HG02885 (cell line): Measurements from ENCODE around the gene OSR1.
"Not testable (repeated sequence)": the region's sequence is repeated elsewhere in the genome, so short reads cannot be mapped to it uniquely, and the experiment has no call there.

Experiments used
- ATAC-seq: cut with Tn5 transposase; IDR thresholded peaks from one replicate; pipeline ENCODE4 v1.9.1; 2021; ENCODE audit warnings: mild to moderate bottlenecking; ENCODE audit not compliant: unreplicated experiment, poor library complexity

OSR1 gene

GRCh38 chr2:19337202-19337601, 21.2 kb downstream of the OSR1 start:
- no peak for ATAC-seq

- ATAC-seq = no peak
Observed at GRCh38 chr2:19336781-19337180, 21.6 kb downstream of the OSR1 start.

- ATAC-seq = no peak
Observed at GRCh38 chr2:19332503-19332902, 25.9 kb downstream of the OSR1 start.

DNA sequence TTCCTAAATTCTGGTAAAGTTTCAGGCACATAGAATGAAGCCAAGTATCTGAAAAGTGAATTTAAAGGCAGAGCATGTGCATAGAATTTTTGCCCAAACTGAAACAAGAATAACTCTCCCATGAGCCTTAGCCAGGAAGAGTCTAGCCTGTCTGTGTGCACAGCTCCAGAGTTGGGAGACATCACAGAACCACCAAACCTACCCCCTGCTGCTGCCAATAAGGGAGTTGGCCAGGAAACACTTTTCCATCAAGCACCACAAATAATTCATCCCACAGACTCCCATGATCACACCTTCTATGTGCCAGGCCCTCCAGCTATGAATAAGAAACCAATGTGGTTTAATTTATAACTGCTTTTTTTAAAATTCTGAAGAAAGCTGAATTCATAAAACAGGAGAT, 27.0 kb downstream of the OSR1 start:
- no peak for ATAC-seq

DNA sequence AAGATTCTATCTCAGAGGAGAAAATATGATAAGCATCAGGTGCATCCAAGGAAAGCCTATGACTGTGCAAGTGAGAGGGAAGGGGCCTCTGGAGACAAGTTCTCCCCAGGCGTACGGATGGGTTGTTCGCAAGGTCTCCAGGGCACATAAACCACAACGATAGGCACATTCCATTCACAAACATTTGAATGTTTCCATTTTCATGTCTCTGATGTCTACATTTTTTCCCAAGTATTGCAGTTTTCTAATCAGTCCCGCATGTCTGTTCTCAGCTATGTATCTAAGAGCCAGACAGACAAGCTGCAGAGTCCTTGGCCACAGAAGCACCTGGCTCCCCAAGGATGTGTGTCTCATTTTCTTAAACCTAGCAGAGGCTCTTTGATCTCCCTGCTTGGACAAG, 28.0 kb downstream of the OSR1 start:
- no peak for ATAC-seq

- no peak for ATAC-seq
Observed at GRCh38 chr2:19329445-19329844, 29.0 kb downstream of the OSR1 start.

- no peak for ATAC-seq
Observed at GRCh38 chr2:19327496-19327895, 30.9 kb downstream of the OSR1 start.

- ATAC-seq = no peak
Observed at GRCh38 chr2:19321946-19322345, 36.5 kb downstream of the OSR1 start.

GRCh38 chr2:19320813-19321212, 37.6 kb downstream of the OSR1 start:
- ATAC-seq = no peak

DNA sequence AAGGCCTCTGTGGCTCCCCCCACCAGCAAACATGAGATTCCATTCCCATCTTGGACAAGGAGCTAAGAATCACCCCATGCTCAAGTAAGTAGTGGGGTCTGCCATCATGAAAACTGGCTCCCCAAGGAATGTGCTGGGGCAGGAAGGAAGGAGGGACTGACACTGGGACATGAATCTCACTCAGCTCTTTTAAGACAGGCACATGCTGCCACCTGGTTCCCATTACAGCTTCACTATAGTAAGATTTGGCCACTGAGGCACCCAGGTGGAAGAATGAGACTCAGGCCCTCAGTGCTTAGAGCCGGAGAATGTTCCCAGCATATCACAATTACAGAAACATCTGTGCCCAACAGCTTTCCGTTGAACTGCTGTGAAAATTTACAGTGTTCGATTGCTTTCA, 38.7 kb downstream of the OSR1 start:
- ATAC-seq = no peak

DNA sequence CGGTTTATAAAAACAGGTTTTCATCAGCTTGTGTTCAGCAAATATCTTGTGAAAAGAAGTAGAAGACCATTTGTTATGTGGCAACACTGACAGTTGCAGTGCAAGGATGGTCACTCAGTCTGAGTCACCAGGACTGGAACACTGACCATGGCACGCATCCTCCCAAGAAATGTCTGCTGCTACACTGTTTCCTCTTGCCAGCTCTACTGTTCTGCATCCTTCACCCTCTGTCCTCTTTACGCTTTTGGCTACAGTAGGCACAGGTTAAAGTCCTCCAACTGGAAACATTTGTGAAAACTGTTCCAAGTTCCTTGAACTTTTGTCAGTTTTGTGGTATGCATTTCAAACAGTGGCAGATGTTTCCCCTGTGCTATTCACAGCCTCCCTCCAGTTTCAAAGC, 39.4 kb downstream of the OSR1 start:
- no peak for ATAC-seq

GRCh38 chr2:19313553-19313952, 44.9 kb downstream of the OSR1 start:
- no peak for ATAC-seq

GRCh38 chr2:19312949-19313348, 45.5 kb downstream of the OSR1 start:
- ATAC-seq = peak; percentile 93

DNA sequence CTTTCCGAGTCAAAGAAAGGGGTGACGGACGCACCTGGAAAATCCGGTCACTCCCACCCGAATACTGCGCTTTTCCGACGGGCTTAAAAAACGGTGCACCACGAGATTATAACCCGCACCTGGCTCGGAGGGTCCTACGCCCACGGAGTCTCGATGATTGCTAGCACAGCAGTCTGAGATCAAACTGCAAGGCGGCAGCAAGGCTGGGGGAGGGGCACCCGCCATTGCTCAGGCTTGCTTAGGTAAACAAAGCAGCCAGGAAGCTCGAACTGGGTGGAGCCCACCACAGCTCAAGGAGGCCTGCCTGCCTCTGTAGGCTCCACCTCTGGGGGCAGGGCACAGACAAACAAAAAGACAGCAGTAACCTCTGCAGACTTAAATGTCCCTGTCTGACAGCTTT, 52.4 kb downstream of the OSR1 start:
- ATAC-seq = not testable (repeated sequence)

- ATAC-seq = not testable (repeated sequence)
Observed at GRCh38 chr2:19305400-19306055, 52.9 kb downstream of the OSR1 start.

GRCh38 chr2:19301706-19302105, 56.7 kb downstream of the OSR1 start:
- no peak for ATAC-seq
